ENCODE data around the gene SLC38A1. TPM values are rescaled to one million over a fixed set of nuclear protein-coding genes. Genes with fewer than 3 reads are reported as not detected.
"Not testable (repeated sequence)": the region's sequence is repeated elsewhere in the genome, so short reads cannot be mapped to it uniquely, and the experiment has no call there.

Gene SLC38A1
- polyA plus RNA-seq, 2 of the 4 experiments (the other 2 are of a cell fraction), result 62.7 to 231 TPM

DNA sequence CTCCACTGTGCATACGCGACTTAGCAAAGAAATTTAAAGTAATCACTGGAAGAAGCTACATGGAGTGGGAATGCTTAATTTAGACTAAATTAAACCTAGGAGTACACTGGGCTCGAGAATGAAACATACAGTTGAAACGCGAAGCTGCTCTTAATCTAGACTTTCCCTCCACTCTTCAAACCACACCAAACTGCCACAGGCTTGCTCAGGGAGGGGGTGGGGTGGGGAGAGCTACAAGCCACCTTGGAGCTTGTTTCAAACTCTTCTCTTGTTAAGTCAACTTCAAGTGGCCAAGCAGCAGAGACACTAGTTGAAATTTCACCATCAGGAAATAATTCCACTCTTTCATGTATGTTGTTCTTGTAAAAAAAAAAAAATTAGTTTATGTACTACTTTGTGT lies 69.9 kb downstream of the SLC38A1 start:
- POLR2A ChIA-PET, result no interaction called here
- TF ChIP-seq EHF (CRISPR knock-in tag; IDR thresholded peaks at IDR 0.05), result no peak
- no peak for TF ChIP-seq MYC (IDR thresholded peaks at IDR 0.05; ENCODE audit: borderline replicate concordance, low read length)
- no peak for TF ChIP-seq CEBPB (IDR thresholded peaks at IDR 0.05)
- no peak for TF ChIP-seq CHD4 (IDR thresholded peaks at IDR 0.05; ENCODE audit: borderline replicate concordance)
- TF ChIP-seq, protein P1, sequence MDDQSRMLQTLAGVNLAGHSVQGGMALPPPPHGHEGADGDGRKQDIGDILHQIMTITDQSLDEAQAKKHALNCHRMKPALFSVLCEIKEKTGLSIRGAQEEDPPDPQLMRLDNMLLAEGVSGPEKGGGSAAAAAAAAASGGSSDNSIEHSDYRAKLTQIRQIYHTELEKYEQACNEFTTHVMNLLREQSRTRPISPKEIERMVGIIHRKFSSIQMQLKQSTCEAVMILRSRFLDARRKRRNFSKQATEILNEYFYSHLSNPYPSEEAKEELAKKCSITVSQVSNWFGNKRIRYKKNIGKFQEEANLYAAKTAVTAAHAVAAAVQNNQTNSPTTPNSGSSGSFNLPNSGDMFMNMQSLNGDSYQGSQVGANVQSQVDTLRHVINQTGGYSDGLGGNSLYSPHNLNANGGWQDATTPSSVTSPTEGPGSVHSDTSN (IDR thresholded peaks at IDR 0.05), result no peak
- no peak for TF ChIP-seq HOXB5 (CRISPR knock-in tag; IDR thresholded peaks at IDR 0.05)
- TF ChIP-seq SMC3 (IDR thresholded peaks at IDR 0.05), result no peak
- no peak for TF ChIP-seq FOSL2 (IDR thresholded peaks at IDR 0.05)
- TF ChIP-seq FOSL2 (CRISPR knock-in tag; IDR thresholded peaks at IDR 0.05), result no peak
- TF ChIP-seq EP300 (IDR thresholded peaks at IDR 0.05), result no peak
- no peak for TF ChIP-seq HEYL (CRISPR knock-in tag; IDR thresholded peaks at IDR 0.05)
- no peak for TF ChIP-seq RARB (CRISPR knock-in tag; IDR thresholded peaks at IDR 0.05)
- no peak for TF ChIP-seq PHF8 (IDR thresholded peaks at IDR 0.05; ENCODE audit: borderline replicate concordance, low read depth)
- Histone ChIP-seq H3K4me2 (no peak overlapping the region), H3K27ac (no peak overlapping the region), H3K9me3 (peaks cover 29% of the 10 kb centered on the region), H3K4me1 (no peaks in the 10 kb centered on the region), H3K4me3 (no peak overlapping the region)
- FAIRE-seq, result no peak
- CTCF ChIA-PET, result interaction anchor here (0.5 kb wide), 1 partner anchor 233 kb away, joined by 3 read pairs; no protein-coding TSS in a partner anchor
- no peak for ATAC-seq
- 93% methylated on average over 5 of the region's 5 CpGs for WGBS (ENCODE audit: missing lambda C conversion rate)
- DNase-seq (ENCODE audit: low read depth in 1 of 2, low spot score in 1 of 2), result no peak

GRCh38 chr12:46197883-46198282 lies 71.0 kb downstream of the SLC38A1 start:
- ATAC-seq (no peak), FAIRE-seq (no peak), DNase-seq (ENCODE audit: low read depth in 1 of 2, low spot score in 1 of 2) (no peak)
- Histone ChIP-seq H3K4me2 (no peak overlapping the region), H3K4me1 (no peaks in the 10 kb centered on the region), H3K9me3 (peaks cover 37% of the 10 kb centered on the region), H3K27ac (no peak overlapping the region), H3K4me3 (no peak overlapping the region)
- CTCF ChIA-PET, result no interaction called here
- POLR2A ChIA-PET, result no interaction called here
- TF ChIP-seq RFX5 (IDR thresholded peaks at IDR 0.05), result no peak
- TF ChIP-seq KDM5A (IDR thresholded peaks at IDR 0.05), result no peak
- no peak for TF ChIP-seq ZSCAN20 (CRISPR knock-in tag; IDR thresholded peaks at IDR 0.05)
- TF ChIP-seq CEBPB (IDR thresholded peaks at IDR 0.05), result no peak
- 80% methylated on average over 5 of the region's 5 CpGs for WGBS (ENCODE audit: missing lambda C conversion rate)

DNA sequence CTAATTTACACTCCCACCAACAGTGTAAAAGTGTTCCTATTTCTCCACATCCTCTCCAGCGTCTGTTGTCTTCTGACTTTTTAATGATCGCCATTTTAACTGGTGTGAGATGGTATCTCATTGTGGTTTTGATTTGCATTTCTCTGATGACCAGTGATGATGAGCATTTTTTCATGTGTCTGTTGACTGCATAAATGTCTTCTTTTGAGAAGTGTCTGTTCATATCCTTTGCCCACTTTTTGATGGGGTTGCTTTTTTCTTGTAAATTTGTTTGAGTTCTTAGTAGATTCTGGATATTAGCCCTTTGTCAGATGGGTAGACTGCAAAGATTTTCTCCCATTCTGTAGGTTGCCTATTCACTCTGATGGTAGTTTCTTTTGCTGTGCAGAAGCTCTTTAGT lies 78.3 kb downstream of the SLC38A1 start:
- H3K4me3 ChIP-seq; FAIRE-seq; POLR2A ChIA-PET; H3K4me2 ChIP-seq; CTCF ChIA-PET; H3K27ac ChIP-seq; ATAC-seq; H3K4me1 ChIP-seq; DNase-seq (ENCODE audit: low read depth in 1 of 2, low spot score in 1 of 2): not testable (repeated sequence)
- 96% methylated on average over 2 of the region's 2 CpGs for WGBS (ENCODE audit: missing lambda C conversion rate)
- H3K9me3 ChIP-seq, result peaks cover 24% of the 10 kb centered on the region

- no peaks in the 10 kb centered on the region for H3K4me1 ChIP-seq
- ChIA-PET CTCF (interaction anchor here (2.3 kb wide), 1 partner anchor 489 kb away, joined by 8 read pairs; no protein-coding TSS in a partner anchor), POLR2A (no interaction called here)
- H3K4me2 ChIP-seq, result no peak overlapping the region
- TF ChIP-seq RCOR1 (IDR thresholded peaks at IDR 0.05; ENCODE audit: low read depth, low read length) (no peak), TFCP2L1 (CRISPR knock-in tag; IDR thresholded peaks at IDR 0.05) (no peak), NR3C1 (IDR thresholded peaks at IDR 0.05) (no peak), JUNB (IDR thresholded peaks at IDR 0.05) (no peak), ZNF302 (CRISPR knock-in tag; IDR thresholded peaks at IDR 0.05) (no peak), BHLHE40 (IDR thresholded peaks at IDR 0.05; ENCODE audit: low read depth, low read length) (no peak), FOSL2 (IDR thresholded peaks at IDR 0.05) (no peak), FOSL2 (CRISPR knock-in tag; IDR thresholded peaks at IDR 0.05) (no peak), GATA3 (IDR thresholded peaks at IDR 0.05; ENCODE audit: borderline replicate concordance) (no peak), POLR2AphosphoS2 (conservative IDR thresholded peaks at IDR 0.05; ENCODE audit: low read length) (no peak), RFX5 (IDR thresholded peaks at IDR 0.05) (no peak)
- DNase-seq (ENCODE audit: low read depth in 1 of 2, low spot score in 1 of 2), result no peak
- FAIRE-seq, result no peak
- ATAC-seq, result no peak
- peaks cover 4% of the 10 kb centered on the region; the same call in 1 of the 3 replicates for H3K9me3 ChIP-seq
- H3K4me3 ChIP-seq, result no peak overlapping the region
- 94% methylated on average over 2 of the region's 2 CpGs for WGBS (ENCODE audit: missing lambda C conversion rate)
- H3K27ac ChIP-seq, result no peak overlapping the region
These were observed 80.7 kb downstream of the SLC38A1 start for GRCh38 chr12:46188170-46188569.
